H9 (cell line): ENCODE data around the gene ZNF408. TPM values are rescaled to one million over a fixed set of nuclear protein-coding genes. Genes with fewer than 3 reads are reported as not detected.

Experiments used
- DNase-seq: peaks from one replicate; pipeline ENCODE4 v3.0.0-alpha.2; 2017
- H2AFZ ChIP-seq: one replicate; pipeline ENCODE4 v1.6.1; 2013; ENCODE audit warnings: mild to moderate bottlenecking, low read length, control low read depth, moderate library complexity
- H2AK5ac ChIP-seq: 2 replicates; pipeline ENCODE4 v1.6.1; 2013; ENCODE audit warnings: low read length, control low read depth, mixed read lengths; ENCODE audit not compliant: insufficient read length
- H2BK120ac ChIP-seq: one replicate; pipeline ENCODE4 v1.6.1; 2013; ENCODE audit warnings: low read depth, mild to moderate bottlenecking, low read length, control low read depth, inconsistent platforms; ENCODE audit not compliant: poor library complexity, severe bottlenecking
- H2BK12ac ChIP-seq: 2 replicates; pipeline ENCODE4 v1.6.1; 2013; ENCODE audit warnings: low read length, control low read depth, mixed read lengths, low read depth; ENCODE audit not compliant: insufficient read length
- H2BK15ac ChIP-seq: 2 replicates; pipeline ENCODE4 v1.6.1; 2013; ENCODE audit warnings: low read depth, low read length, control low read depth
- H2BK20ac ChIP-seq: one replicate; pipeline ENCODE4 v1.6.1; 2013; ENCODE audit warnings: low read depth, mild to moderate bottlenecking, low read length, control low read depth, inconsistent platforms; ENCODE audit not compliant: poor library complexity, severe bottlenecking
- H2BK5ac ChIP-seq: 2 replicates; pipeline ENCODE4 v1.6.1; 2013; ENCODE audit warnings: low read length, control low read depth, mixed read lengths; ENCODE audit not compliant: insufficient read length
- H3K14ac ChIP-seq: 2 replicates; pipeline ENCODE4 v1.6.1; 2013; ENCODE audit warnings: low read length, control low read depth; ENCODE audit not compliant: insufficient read depth
- H3K18ac ChIP-seq: 2 replicates; pipeline ENCODE4 v1.6.1; 2013; ENCODE audit warnings: low read depth, mild to moderate bottlenecking, mixed read lengths, low read length, control low read depth; ENCODE audit not compliant: insufficient read length
- H3K23ac ChIP-seq: 2 replicates; pipeline ENCODE4 v1.6.1; 2013; ENCODE audit warnings: low read length, control low read depth, mixed read lengths, low read depth; ENCODE audit not compliant: insufficient read length
- H3K23me2 ChIP-seq: 2 replicates; pipeline ENCODE4 v1.6.1; 2013; ENCODE audit warnings: low read depth, mild to moderate bottlenecking, mixed read lengths, low read length, control low read depth; ENCODE audit not compliant: insufficient read length, poor library complexity, severe bottlenecking
- H3K27ac ChIP-seq: 2 replicates; pipeline ENCODE4 v1.5.1; 2013; ENCODE audit warnings: low read length, control low read depth, mixed read lengths, low read depth; ENCODE audit not compliant: insufficient read length
- H3K27me3 ChIP-seq: 2 replicates; pipeline ENCODE4 v1.6.1; 2013; ENCODE audit warnings: low read length, control low read depth, inconsistent platforms; ENCODE audit not compliant: insufficient read depth
- H3K4ac ChIP-seq: 2 replicates; pipeline ENCODE4 v1.6.1; 2013; ENCODE audit warnings: low read depth, mild to moderate bottlenecking, control low read depth, inconsistent platforms, low read length, moderate library complexity
- H3K4me1 ChIP-seq: 2 replicates; pipeline ENCODE4 v1.6.1; 2013; ENCODE audit warnings: low read length, control low read depth, inconsistent platforms; ENCODE audit not compliant: insufficient read depth
- H3K4me2 ChIP-seq: 2 replicates; pipeline ENCODE4 v1.6.1; 2013; ENCODE audit warnings: low read length, control low read depth, mixed read lengths; ENCODE audit not compliant: insufficient read length, insufficient read depth
- H3K56ac ChIP-seq: 2 replicates; pipeline ENCODE4 v1.6.1; 2013; ENCODE audit warnings: low read depth, mild to moderate bottlenecking, mixed read lengths, low read length, control low read depth; ENCODE audit not compliant: insufficient read length
- H3K79me1 ChIP-seq: 2 replicates; pipeline ENCODE4 v1.6.1; 2013; ENCODE audit warnings: low read depth, mild to moderate bottlenecking, moderate library complexity, low read length, control low read depth, inconsistent platforms; ENCODE audit not compliant: insufficient read depth, poor library complexity, severe bottlenecking
- H3K79me2 ChIP-seq: 2 replicates; pipeline ENCODE4 v1.6.1; 2013; ENCODE audit warnings: low read length, control low read depth, inconsistent platforms; ENCODE audit not compliant: insufficient read depth
- H3K9ac ChIP-seq: 2 replicates; pipeline ENCODE4 v1.6.1; 2013; ENCODE audit warnings: low read length, control low read depth, mixed read lengths; ENCODE audit not compliant: insufficient read length; ENCODE audit errors: extremely low read depth
- H3K9me3 ChIP-seq: one replicate; pipeline ENCODE4 v1.6.1; 2013; ENCODE audit warnings: low read depth, low read length, inconsistent platforms; ENCODE audit not compliant: control insufficient read depth
- H3T11ph ChIP-seq: one replicate; pipeline ENCODE4 v1.6.1; 2013; ENCODE audit warnings: mild to moderate bottlenecking, low read length, control low read depth, inconsistent platforms
- H4K20me1 ChIP-seq: one replicate; pipeline ENCODE4 v1.6.1; 2013; ENCODE audit not compliant: control insufficient read depth, insufficient read length, insufficient read depth
- H4K5ac ChIP-seq: 2 replicates; pipeline ENCODE4 v1.6.1; 2013; ENCODE audit warnings: low read depth, mild to moderate bottlenecking, mixed read lengths, low read length, control low read depth; ENCODE audit not compliant: insufficient read length
- H4K8ac ChIP-seq: replicated peaks from 2 replicates; pipeline ENCODE4 v1.6.1; 2013; ENCODE audit warnings: low read length, control low read depth, mixed read lengths, low read depth; ENCODE audit not compliant: insufficient read length
- H4K91ac ChIP-seq: 2 replicates; pipeline ENCODE4 v1.6.1; 2013; ENCODE audit warnings: low read depth, mild to moderate bottlenecking, moderate library complexity, mixed read lengths, low read length, control low read depth; ENCODE audit not compliant: insufficient read length
- H3K27ac Mint-ChIP-seq, 3 experiments: 2 replicates in 2 of 3; 3 replicates in 1 of 3; pipeline ENCODE4 v1.8.0; 2020 to 2021; ENCODE audit warnings: mixed read lengths in 3 of 3, mild to moderate bottlenecking in 1 of 3, moderate library complexity in 1 of 3
- H3K27me3 Mint-ChIP-seq: 2 replicates; pipeline ENCODE4 v1.8.0; 2021; ENCODE audit warnings: low read depth, mild to moderate bottlenecking, moderate library complexity, mixed read lengths
- H3K36me3 Mint-ChIP-seq, 3 experiments: 2 replicates in 2 of 3; 3 replicates in 1 of 3; pipeline ENCODE4 v1.8.0; 2020 to 2021; ENCODE audit warnings: low read depth in 3 of 3, mixed read lengths in 3 of 3; ENCODE audit not compliant: insufficient read depth in 1 of 3
- H3K4me1 Mint-ChIP-seq, 2 experiments: 2 replicates each; pipeline ENCODE4 v1.8.0; 2020; ENCODE audit warnings: mixed read lengths in 2 of 2
- H3K4me3 Mint-ChIP-seq, 2 experiments: 2 replicates in 1 of 2; 3 replicates in 1 of 2; pipeline ENCODE4 v1.8.0; 2020 to 2021; ENCODE audit warnings: mild to moderate bottlenecking in 2 of 2, mixed read lengths in 2 of 2, moderate library complexity in 1 of 2
- H3K9me3 Mint-ChIP-seq, 2 experiments: 2 replicates in 1 of 2; 3 replicates in 1 of 2; pipeline ENCODE4 v1.8.0; 2020; ENCODE audit warnings: mild to moderate bottlenecking in 2 of 2, mixed read lengths in 2 of 2, moderate library complexity in 1 of 2
- WGBS: extraction: QIAGEN DNeasy Blood & Tissue Kit; methylation state at CpG from one replicate; pipeline ENCODE4 v1.1.7; 2013; ENCODE audit warnings: missing lambda C conversion rate, low lambda C conversion rate, mixed read lengths; ENCODE audit not compliant: insufficient read length; ENCODE audit errors: extremely low coverage; 5-methylcytosine and 5-hydroxymethylcytosine counted together
- total RNA-seq: library from RNA; stranded (reverse); gene quantifications from 2 replicates; pipeline ENCODE4 v1.2.1, GENCODE V29; 2021
- TF ChIP-seq, protein P1 (sequence below): fragments of 200-600 bp; sonication (generic); conservative IDR thresholded peaks from 3 replicates; pipeline ENCODE4 v1.8.0; 2021; ENCODE audit warnings: antibody characterized with exemption, mild to moderate bottlenecking

ZNF408 gene
- total RNA-seq, 1 experiment from 2014 or later = 16.6 TPM

GRCh38 chr11:46666516-46666915 lies 34.3 kb upstream of the ZNF408 start:
- Histone ChIP-seq H2BK15ac (no peak overlapping the region), H3K79me1 (no peaks in the 10 kb centered on the region), H3K9ac (no peak overlapping the region), H4K8ac (no peak overlapping the region), H3K18ac (no peak overlapping the region), H2BK120ac (no peak overlapping the region), H3T11ph (no peak overlapping the region), H3K9me3 (no peaks in the 10 kb centered on the region), H4K20me1 (no peaks in the 10 kb centered on the region), H3K4me2 (no peak overlapping the region), H2AK5ac (no peak overlapping the region), H2BK20ac (no peak overlapping the region), H3K4ac (no peak overlapping the region), H2AFZ (no peak overlapping the region), H3K14ac (no peak overlapping the region), H3K27ac (no peak overlapping the region), H3K56ac (no peak overlapping the region), H2BK5ac (no peak overlapping the region), H3K4me1 (no peaks in the 10 kb centered on the region), H4K5ac (no peak overlapping the region), H3K23me2 (no peaks in the 10 kb centered on the region), H3K23ac (no peak overlapping the region), H2BK12ac (no peak overlapping the region), H3K79me2 (no peaks in the 10 kb centered on the region), H3K27me3 (no peaks in the 10 kb centered on the region), H4K91ac (no peak overlapping the region)
- H3K4me1 Mint-ChIP-seq = no peaks in the 10 kb centered on the region
- 0 out of 7 replicates have a peak overlapping the region, but pooled peaks of 1 of the 3 experiments have one; percentile 29 for H3K27ac Mint-ChIP-seq
- no peaks in the 10 kb centered on the region for H3K27me3 Mint-ChIP-seq
- WGBS = no CpG with 5 or more reads among the region's 5 CpGs
- TF ChIP-seq, protein P1, sequence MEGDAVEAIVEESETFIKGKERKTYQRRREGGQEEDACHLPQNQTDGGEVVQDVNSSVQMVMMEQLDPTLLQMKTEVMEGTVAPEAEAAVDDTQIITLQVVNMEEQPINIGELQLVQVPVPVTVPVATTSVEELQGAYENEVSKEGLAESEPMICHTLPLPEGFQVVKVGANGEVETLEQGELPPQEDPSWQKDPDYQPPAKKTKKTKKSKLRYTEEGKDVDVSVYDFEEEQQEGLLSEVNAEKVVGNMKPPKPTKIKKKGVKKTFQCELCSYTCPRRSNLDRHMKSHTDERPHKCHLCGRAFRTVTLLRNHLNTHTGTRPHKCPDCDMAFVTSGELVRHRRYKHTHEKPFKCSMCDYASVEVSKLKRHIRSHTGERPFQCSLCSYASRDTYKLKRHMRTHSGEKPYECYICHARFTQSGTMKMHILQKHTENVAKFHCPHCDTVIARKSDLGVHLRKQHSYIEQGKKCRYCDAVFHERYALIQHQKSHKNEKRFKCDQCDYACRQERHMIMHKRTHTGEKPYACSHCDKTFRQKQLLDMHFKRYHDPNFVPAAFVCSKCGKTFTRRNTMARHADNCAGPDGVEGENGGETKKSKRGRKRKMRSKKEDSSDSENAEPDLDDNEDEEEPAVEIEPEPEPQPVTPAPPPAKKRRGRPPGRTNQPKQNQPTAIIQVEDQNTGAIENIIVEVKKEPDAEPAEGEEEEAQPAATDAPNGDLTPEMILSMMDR = no peak
- DNase-seq = no peak
- peaks cover 11 to 75% (median 71%) of the 10 kb centered on the region in 3 experiments; a peak in 6 of 7 replicates for H3K36me3 Mint-ChIP-seq
- H3K9me3 Mint-ChIP-seq = no peaks in the 10 kb centered on the region
- H3K4me3 Mint-ChIP-seq = no peak overlapping the region
